ENCODE data around the gene ABCA4.
"Not testable (repeated sequence)": the region's sequence is repeated elsewhere in the genome, so short reads cannot be mapped to it uniquely, and the experiment has no call there.

Gene ABCA4

DNA sequence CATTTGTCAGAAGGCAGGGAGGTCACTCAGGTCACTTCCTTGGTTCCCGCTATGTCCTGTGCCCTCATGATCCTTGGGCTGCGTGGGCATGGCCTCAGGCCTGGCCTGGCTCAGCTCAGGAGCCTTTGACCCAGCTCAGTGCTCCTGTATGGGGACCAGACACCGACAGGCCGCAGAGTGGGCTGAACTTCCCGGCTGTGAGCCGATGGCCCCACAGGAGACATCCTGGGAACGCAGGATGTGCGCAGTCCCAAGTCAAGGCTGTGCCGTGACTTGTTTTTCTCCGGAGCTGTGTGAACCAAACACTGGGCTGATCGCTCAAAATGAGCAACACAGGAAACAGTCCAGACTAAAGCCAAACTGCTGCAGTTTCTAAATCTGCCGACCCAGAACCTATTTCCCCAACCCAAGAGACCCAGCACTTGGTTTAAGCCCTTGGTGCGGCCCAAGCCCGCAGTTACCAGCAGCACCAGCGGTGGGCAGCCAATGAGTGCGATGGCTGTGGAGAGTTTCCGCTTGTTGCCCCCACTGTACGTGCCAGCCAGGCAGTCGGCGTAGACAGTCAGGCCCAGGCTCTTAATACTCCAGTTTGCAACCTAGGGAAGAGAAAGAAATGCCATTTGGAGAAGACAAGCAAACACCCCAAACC, 119.4 kb downstream of the ABCA4 start:
- Histone ChIP-seq H3K4me3 (ENCODE audit: low read length) (no peak overlapping the region), H3K4me2 (ENCODE audit: low read length) (no peak overlapping the region), H3K27me3 (ENCODE audit: control insufficient read depth, insufficient read depth, low read length) (peaks cover 15% of the 10 kb centered on the region)

DNA sequence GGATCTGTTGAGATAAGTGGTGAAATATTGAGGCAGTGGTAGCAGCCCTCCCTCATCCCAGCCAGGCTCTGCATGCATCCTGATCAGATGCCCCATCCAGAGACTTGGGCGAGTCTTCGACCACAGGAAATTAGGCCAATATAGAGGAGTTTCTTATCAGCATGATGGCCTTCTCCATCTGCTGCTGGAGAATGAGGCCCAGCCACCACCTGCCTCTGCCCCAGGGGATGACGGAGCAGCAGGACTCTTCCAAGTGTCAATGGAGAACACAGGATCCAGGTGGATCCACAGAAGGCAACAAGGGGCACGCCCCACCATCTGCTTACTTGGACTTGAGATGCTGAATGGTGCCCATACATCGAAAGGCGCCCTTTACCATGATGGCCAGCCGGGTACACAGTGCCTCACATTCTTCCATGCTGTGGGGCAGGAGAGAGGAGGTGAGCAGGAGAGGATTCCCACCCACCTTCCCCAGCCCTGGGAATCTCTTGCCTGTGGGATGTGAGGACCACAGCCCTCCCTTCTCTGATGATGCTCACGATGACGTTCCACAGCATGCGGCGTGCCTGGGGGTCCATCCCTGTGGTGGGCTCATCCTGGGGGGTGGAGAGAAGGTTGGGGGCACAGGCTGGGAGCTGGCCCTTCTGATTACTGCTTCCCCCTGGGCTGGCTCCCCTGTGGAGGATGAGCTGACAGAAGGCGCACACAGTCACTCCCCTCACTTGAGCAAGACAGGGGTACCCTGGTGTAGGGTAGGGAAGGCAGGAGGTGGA, 120.3 kb downstream of the ABCA4 start:
- H3K4me1 ChIP-seq (ENCODE audit: control insufficient read depth, insufficient read depth, low read length): no peaks in the 10 kb centered on the region
- H3K9me3 ChIP-seq (replicated peaks; ENCODE audit: low read length): no peaks in the 10 kb centered on the region
- H3K27me3 ChIP-seq (ENCODE audit: control insufficient read depth, insufficient read depth, low read length): peaks cover 15% of the 10 kb centered on the region
- H3K36me3 ChIP-seq (ENCODE audit: insufficient read depth, low read length): no peaks in the 10 kb centered on the region
- H3K4me2 ChIP-seq (ENCODE audit: low read length): no peak overlapping the region
- no peak overlapping the region for H3K4me3 ChIP-seq (ENCODE audit: low read length)
- no peak overlapping the region for H3K9ac ChIP-seq (ENCODE audit: low read depth, low read length)

More for the DNA sequence above, 119.4 kb downstream of the ABCA4 start:
- no peaks in the 10 kb centered on the region for H3K36me3 ChIP-seq (ENCODE audit: insufficient read depth, low read length)
- no peaks in the 10 kb centered on the region for H3K4me1 ChIP-seq (ENCODE audit: control insufficient read depth, insufficient read depth, low read length)
- H3K9ac ChIP-seq (ENCODE audit: low read depth, low read length): no peak overlapping the region
- no peaks in the 10 kb centered on the region for H3K9me3 ChIP-seq (replicated peaks; ENCODE audit: low read length)

DNA sequence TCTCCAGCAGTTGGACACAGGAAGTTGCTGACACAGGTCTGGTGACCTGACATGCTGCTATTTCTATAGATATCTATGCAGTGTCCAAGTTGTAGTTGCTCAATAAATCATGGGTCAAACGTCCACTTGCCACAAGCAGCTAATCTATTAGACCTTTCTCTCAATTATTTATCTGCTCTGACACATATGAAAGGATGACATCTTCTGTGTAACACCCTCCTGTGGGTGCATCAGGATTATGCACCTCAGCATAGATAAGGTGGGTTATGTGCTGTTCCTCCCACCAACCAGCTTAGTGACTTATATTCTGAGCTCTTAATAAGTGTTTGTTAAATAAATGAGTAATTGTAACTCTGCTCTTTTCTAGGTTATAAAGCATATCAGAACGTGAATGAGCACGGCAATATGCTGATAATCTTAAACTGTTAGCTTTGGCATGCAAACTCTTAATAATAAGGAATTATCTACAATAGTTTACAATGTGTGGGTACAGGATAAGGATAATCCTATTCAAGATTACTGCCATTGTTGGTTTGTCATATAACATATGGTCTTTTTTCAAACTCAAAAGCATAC, 121.0 kb downstream of the ABCA4 start:
- no peak overlapping the region for H3K9ac ChIP-seq (ENCODE audit: low read depth, low read length)
- no peaks in the 10 kb centered on the region for H3K4me1 ChIP-seq (ENCODE audit: control insufficient read depth, insufficient read depth, low read length)
- no peaks in the 10 kb centered on the region for H3K36me3 ChIP-seq (ENCODE audit: insufficient read depth, low read length)
- H3K27me3 ChIP-seq (ENCODE audit: control insufficient read depth, insufficient read depth, low read length): peaks cover 21% of the 10 kb centered on the region
- H3K4me2 ChIP-seq (ENCODE audit: low read length): no peak overlapping the region
- no peak overlapping the region for H3K4me3 ChIP-seq (ENCODE audit: low read length)
- no peaks in the 10 kb centered on the region for H3K9me3 ChIP-seq (replicated peaks; ENCODE audit: low read length)

DNA sequence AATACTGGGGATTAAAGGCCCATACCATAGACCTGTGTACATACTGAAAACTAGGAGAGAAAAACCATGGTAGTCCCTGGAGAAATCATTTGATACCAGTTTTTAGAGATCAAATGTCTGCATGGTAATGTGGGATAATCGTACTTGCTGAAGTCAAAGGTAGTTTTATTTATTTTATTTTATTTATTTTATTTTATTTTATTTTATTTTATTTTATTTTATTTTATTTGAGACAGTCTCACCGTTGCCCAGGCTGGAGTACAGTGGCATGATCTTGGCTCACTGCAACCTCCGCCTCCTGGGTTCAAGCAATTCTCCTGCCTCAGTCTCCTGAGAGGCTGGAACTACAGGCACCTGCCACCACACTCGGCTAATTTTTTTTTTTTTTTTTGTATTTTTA, 122.4 kb downstream of the ABCA4 start:
- H3K9me3 ChIP-seq (replicated peaks; ENCODE audit: low read length); H3K4me2 ChIP-seq (ENCODE audit: low read length); H3K9ac ChIP-seq (ENCODE audit: low read depth, low read length); H3K4me1 ChIP-seq (ENCODE audit: control insufficient read depth, insufficient read depth, low read length); H3K36me3 ChIP-seq (ENCODE audit: insufficient read depth, low read length); H3K4me3 ChIP-seq (ENCODE audit: low read length): not testable (repeated sequence)
- H3K27me3 ChIP-seq (ENCODE audit: control insufficient read depth, insufficient read depth, low read length): peaks cover 23% of the 10 kb centered on the region

DNA sequence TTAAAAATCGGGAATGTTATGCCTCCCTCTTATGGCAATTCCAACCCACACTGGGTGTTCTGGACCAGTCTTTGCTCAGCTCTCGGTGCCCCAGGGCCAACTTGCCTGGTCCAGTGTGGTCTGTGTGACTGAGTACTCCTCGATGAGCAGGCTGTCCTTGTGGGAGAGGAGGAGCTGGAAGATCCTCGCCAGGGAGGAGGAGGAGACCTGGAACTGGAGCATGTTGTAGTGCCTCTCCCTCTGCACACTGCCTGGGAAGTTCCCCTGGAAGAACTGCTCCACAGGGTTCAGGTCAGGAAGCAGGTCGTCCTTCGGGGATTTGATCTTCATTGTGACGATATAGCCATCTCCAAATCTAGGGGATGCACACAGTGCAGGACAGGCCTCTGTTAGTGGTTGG, 123.2 kb downstream of the ABCA4 start:
- Histone ChIP-seq H3K4me3 (ENCODE audit: low read length) (no peak overlapping the region), H3K9ac (ENCODE audit: low read depth, low read length) (no peak overlapping the region), H3K9me3 (replicated peaks; ENCODE audit: low read length) (no peaks in the 10 kb centered on the region), H3K4me1 (ENCODE audit: control insufficient read depth, insufficient read depth, low read length) (peaks cover 12% of the 10 kb centered on the region), H3K27me3 (ENCODE audit: control insufficient read depth, insufficient read depth, low read length) (peaks cover 25% of the 10 kb centered on the region), H3K36me3 (ENCODE audit: insufficient read depth, low read length) (no peaks in the 10 kb centered on the region), H3K4me2 (ENCODE audit: low read length) (no peak overlapping the region)

DNA sequence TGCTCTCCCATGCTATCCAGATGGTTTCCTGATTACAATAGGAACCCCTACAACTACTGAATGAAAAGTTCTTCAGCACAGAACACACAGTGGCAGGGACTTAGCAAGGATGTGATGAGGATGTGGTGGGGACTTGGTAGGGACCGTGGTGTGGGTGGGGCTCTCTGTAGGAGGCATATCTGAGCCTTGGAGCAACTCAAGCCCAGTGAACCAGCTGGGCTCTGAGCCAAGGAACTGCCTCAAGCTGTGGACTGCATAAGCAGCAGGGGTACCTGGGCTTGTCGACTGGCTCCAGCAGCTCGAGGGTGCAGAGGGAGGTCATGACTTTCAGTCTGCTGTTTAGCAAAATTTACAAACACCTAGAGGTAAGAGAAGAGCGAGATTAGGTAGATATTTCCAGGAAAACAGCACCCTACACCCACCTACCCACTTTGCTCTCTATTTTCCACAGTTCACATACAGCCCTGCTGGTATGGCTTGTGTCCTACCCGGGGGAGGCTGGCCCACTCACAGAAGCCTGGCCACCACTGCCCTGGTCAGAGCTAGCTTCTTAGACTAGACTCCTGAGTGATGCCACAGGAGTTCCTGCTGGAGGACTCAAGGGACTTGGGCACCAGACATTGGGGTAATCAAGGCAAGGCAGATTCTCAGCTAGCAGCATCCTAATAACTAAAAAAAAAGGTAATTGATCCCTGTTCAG, 125.0 kb downstream of the ABCA4 start:
- H3K4me1 ChIP-seq (ENCODE audit: control insufficient read depth, insufficient read depth, low read length): peaks cover 12% of the 10 kb centered on the region
- H3K27me3 ChIP-seq (ENCODE audit: control insufficient read depth, insufficient read depth, low read length): peaks cover 25% of the 10 kb centered on the region
- H3K4me2 ChIP-seq (ENCODE audit: low read length): no peak overlapping the region
- no peaks in the 10 kb centered on the region for H3K9me3 ChIP-seq (replicated peaks; ENCODE audit: low read length)
- H3K4me3 ChIP-seq (ENCODE audit: low read length): no peak overlapping the region
- no peaks in the 10 kb centered on the region for H3K36me3 ChIP-seq (ENCODE audit: insufficient read depth, low read length)
- no peak overlapping the region for H3K9ac ChIP-seq (ENCODE audit: low read depth, low read length)

DNA sequence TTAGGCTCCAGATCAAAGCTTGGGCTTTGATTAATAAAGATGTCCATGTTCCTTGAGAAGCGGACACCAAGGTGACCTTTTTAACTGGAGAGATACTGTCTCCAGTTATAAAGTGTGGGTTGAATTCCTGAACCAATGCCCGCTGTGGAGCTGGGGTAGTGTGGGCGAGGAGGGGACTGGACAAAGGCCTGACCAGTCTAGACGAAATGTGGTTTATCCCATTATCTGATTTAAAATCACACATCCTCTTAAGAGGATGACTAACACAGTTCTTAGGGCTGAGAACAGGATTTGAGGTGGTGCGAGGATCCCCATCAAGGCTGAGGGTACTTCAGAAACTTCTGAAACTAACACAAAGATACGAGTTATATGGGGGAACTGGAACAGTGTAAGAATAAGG, 127.2 kb downstream of the ABCA4 start:
- H3K4me1 ChIP-seq (ENCODE audit: control insufficient read depth, insufficient read depth, low read length): peaks cover 25% of the 10 kb centered on the region

DNA sequence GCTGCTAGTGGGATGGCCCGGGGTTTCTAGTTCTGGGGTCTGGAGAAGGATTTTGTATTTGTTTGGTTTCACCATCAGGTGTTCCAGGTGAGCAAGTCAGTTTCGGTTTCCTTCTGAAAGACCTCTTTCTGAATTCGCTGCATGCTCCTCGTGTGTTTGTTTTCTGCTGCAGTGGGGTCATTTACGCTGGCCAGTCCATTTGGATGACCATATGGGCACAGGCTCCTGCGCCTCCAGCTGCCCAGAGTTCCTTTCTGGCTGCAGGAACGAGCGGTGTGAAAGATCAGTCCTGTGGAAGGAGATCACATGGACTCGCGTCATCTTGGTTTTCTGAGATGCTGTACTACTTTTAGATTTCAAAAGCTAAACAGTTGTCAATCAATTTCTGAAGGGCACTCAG, 128.0 kb downstream of the ABCA4 start:
- no peak overlapping the region for H3K4me2 ChIP-seq (ENCODE audit: low read length)
- H3K4me1 ChIP-seq (ENCODE audit: control insufficient read depth, insufficient read depth, low read length): peaks cover 26% of the 10 kb centered on the region
- H3K9ac ChIP-seq (ENCODE audit: low read depth, low read length): no peak overlapping the region
- H3K4me3 ChIP-seq (ENCODE audit: low read length): no peak overlapping the region
- H3K36me3 ChIP-seq (ENCODE audit: insufficient read depth, low read length): no peaks in the 10 kb centered on the region
- H3K27me3 ChIP-seq (ENCODE audit: control insufficient read depth, insufficient read depth, low read length): peaks cover 32% of the 10 kb centered on the region
- no peaks in the 10 kb centered on the region for H3K9me3 ChIP-seq (replicated peaks; ENCODE audit: low read length)

More for the DNA sequence above, 127.2 kb downstream of the ABCA4 start:
- Histone ChIP-seq H3K9ac (ENCODE audit: low read depth, low read length) (no peak overlapping the region), H3K27me3 (ENCODE audit: control insufficient read depth, insufficient read depth, low read length) (peaks cover 32% of the 10 kb centered on the region), H3K36me3 (ENCODE audit: insufficient read depth, low read length) (no peaks in the 10 kb centered on the region), H3K9me3 (replicated peaks; ENCODE audit: low read length) (no peaks in the 10 kb centered on the region), H3K4me2 (ENCODE audit: low read length) (no peak overlapping the region), H3K4me3 (ENCODE audit: low read length) (no peak overlapping the region)

DNA sequence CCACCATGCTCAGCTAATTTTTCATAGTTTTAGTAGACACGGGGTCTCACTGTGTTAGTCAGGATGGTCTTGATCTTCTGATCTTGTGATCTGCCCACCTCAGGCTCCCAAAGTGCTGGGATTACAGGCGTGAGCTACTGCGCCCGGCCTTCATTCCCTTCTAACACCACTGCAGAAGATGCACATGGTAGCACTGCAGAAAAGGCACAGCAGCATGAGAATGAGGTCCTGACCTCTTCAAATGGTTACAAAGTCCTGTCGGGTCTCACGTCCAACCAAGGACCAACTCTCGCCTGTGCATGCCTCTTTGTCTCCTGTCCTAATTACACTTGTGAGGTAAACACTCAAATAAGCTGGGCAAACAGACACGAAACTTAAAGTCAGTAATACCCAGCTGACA, 128.8 kb downstream of the ABCA4 start:
- Histone ChIP-seq H3K4me3 (ENCODE audit: low read length) (no peak overlapping the region), H3K9ac (ENCODE audit: low read depth, low read length) (no peak overlapping the region), H3K36me3 (ENCODE audit: insufficient read depth, low read length) (no peaks in the 10 kb centered on the region), H3K4me2 (ENCODE audit: low read length) (no peak overlapping the region), H3K9me3 (replicated peaks; ENCODE audit: low read length) (no peaks in the 10 kb centered on the region), H3K4me1 (ENCODE audit: control insufficient read depth, insufficient read depth, low read length) (peaks cover 30% of the 10 kb centered on the region), H3K27me3 (ENCODE audit: control insufficient read depth, insufficient read depth, low read length) (peaks cover 35% of the 10 kb centered on the region)

DNA sequence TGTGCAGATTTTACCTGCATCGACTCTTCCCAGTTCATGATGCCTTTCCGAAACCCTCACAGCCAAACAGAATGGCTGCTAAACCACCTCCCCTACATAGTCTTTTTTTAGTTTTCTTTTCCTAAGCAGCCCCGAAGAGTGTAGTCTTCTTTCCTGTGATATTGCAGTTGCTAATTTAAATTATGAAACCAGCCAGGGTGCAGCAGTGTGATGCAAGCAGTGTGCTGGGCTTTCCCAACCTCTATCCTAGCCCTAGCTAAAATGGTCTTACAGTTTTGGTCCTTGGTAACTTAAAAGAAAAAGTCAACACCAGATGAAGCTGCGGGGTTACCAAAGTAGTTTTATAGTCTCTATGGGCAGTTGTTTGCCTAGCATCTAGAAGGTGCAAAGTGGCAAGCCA, 129.7 kb downstream of the ABCA4 start:
- Histone ChIP-seq H3K36me3 (ENCODE audit: insufficient read depth, low read length) (no peaks in the 10 kb centered on the region), H3K4me1 (ENCODE audit: control insufficient read depth, insufficient read depth, low read length) (peaks cover 30% of the 10 kb centered on the region), H3K27me3 (ENCODE audit: control insufficient read depth, insufficient read depth, low read length) (peaks cover 33% of the 10 kb centered on the region), H3K9me3 (replicated peaks; ENCODE audit: low read length) (no peaks in the 10 kb centered on the region), H3K4me2 (ENCODE audit: low read length) (no peak overlapping the region), H3K9ac (ENCODE audit: low read depth, low read length) (no peak overlapping the region), H3K4me3 (ENCODE audit: low read length) (no peak overlapping the region)

DNA sequence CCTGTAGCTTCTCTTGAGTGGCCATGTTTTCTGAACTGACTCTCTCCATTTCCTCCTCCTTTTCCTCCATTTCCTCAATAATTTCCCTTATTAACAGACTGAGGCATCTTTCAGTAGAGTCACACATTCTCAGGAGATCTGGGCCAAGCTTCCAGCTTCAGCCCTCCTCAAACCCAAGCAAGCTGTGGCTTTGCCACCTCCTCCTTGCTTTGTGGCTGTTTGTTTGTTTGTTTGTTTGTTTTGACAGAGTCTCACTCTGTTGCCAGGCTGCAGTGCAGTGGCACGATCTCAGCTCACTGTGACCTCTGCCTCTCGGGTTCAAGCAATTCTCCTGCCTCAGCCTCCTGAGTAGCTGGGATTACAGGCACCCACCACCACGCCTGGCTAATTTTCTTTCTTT, 130.5 kb downstream of the ABCA4 start:
- Histone ChIP-seq H3K27me3 (ENCODE audit: control insufficient read depth, insufficient read depth, low read length) (peaks cover 26% of the 10 kb centered on the region), H3K4me1 (ENCODE audit: control insufficient read depth, insufficient read depth, low read length) (peaks cover 30% of the 10 kb centered on the region)
- not testable (repeated sequence) for H3K36me3 ChIP-seq (ENCODE audit: insufficient read depth, low read length); H3K9me3 ChIP-seq (replicated peaks; ENCODE audit: low read length); H3K4me3 ChIP-seq (ENCODE audit: low read length); H3K4me2 ChIP-seq (ENCODE audit: low read length); H3K9ac ChIP-seq (ENCODE audit: low read depth, low read length)
